ENCODE results near the gene AURKAIP1. TPM values are rescaled to one million over a fixed set of nuclear protein-coding genes. Genes with fewer than 3 reads are reported as not detected.
A peak's percentile ranks its signal among the peaks of the same experiment; 100 is the strongest.

The AURKAIP1 gene
- total and polyA plus RNA-seq, 9 of the 15 experiments (the other 6 are each of a cell fraction or from before 2014, with no cell fraction given) = 7.8 to 478 (median 92.0) TPM

DNA sequence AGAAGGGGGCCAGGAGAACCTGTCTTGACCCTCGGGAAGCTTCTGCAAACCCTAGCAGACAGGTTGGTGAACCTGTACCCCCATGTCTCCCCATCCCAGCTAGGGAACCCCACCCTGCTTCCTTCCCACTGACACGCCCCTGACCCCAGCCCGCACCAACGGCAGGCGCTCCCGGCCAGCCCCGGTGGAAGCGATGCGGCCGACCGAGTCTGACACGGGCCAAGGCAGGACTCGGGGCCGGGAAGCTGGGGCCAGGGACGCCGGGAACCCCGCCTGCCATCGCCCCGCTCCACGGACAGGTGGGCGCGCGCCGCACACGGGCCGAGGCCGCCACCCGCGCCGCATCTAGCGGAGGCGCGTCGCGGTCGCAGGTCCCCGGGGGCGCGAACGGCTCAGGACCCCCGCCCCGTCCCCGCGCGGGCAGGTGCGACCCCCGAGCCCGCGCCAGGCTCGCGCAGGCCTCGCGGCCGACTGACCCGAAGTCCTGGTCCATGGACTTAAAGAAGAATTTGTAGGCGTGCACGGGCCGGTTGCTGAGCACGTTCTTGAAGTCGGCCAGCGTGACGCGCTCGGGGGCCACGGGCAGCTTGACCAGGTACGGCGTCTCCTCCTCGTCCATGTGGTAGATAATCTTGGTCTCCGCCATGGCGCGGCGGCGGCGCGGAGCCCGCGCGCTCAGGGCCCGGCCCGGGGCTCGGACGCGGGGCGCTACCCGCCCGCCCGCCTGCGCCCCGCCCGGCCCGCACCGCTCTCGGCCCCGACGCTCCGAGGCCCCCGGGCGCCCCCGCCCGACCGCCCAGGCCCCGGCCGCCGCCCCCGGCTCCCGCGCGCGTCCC is 26.4 kb downstream of the AURKAIP1 start (continued):
- no peak for TF ChIP-seq THRAP3 (IDR thresholded peaks at IDR 0.05; ENCODE audit: borderline replicate concordance)
- 0 out of 2 replicates have a peak, but pooled peaks have one; percentile 55 for TF ChIP-seq ZNF12 (CRISPR knock-in tag; IDR thresholded peaks at IDR 0.05)
- peak; percentile 2; the same call in 1 of the 2 replicates for TF ChIP-seq HCFC1 (IDR thresholded peaks at IDR 0.05; ENCODE audit: low read depth, low read length)
- TF ChIP-seq SIRT6 (IDR thresholded peaks at IDR 0.05; ENCODE audit: low read depth, low read length) = no peak
- TF ChIP-seq NR2C2 (CRISPR knock-in tag; IDR thresholded peaks at IDR 0.05) = no peak
- peak; percentile 25; the same call in 1 of the 2 replicates for TF ChIP-seq NR2C2 (tag; IDR thresholded peaks at IDR 0.05)
- no peak for TF ChIP-seq TAF1 (IDR thresholded peaks at IDR 0.05; ENCODE audit: control insufficient read depth, extremely low read depth, insufficient read depth, low read length, severe bottlenecking)
- peak; percentile 13; the same call in 1 of the 2 replicates for TF ChIP-seq EP400 (IDR thresholded peaks at IDR 0.05)
- TF ChIP-seq NCOR1 (IDR thresholded peaks at IDR 0.05) = no peak
- no peak for TF ChIP-seq ZNF444 (CRISPR knock-in tag; IDR thresholded peaks at IDR 0.05)
- TF ChIP-seq RBFOX2 (IDR thresholded peaks at IDR 0.05; ENCODE audit: low read depth, low read length) = peak; percentile 46
- peak; percentile 36; the same call in 1 of the 2 replicates for TF ChIP-seq CREM (IDR thresholded peaks at IDR 0.05; ENCODE audit: low read depth)
- TF ChIP-seq GTF2F1 (IDR thresholded peaks at IDR 0.05; ENCODE audit: low read depth, low read length) = no peak
- no peak for TF ChIP-seq PHB (CRISPR knock-in tag; IDR thresholded peaks at IDR 0.05)
- TF ChIP-seq, protein P1, sequence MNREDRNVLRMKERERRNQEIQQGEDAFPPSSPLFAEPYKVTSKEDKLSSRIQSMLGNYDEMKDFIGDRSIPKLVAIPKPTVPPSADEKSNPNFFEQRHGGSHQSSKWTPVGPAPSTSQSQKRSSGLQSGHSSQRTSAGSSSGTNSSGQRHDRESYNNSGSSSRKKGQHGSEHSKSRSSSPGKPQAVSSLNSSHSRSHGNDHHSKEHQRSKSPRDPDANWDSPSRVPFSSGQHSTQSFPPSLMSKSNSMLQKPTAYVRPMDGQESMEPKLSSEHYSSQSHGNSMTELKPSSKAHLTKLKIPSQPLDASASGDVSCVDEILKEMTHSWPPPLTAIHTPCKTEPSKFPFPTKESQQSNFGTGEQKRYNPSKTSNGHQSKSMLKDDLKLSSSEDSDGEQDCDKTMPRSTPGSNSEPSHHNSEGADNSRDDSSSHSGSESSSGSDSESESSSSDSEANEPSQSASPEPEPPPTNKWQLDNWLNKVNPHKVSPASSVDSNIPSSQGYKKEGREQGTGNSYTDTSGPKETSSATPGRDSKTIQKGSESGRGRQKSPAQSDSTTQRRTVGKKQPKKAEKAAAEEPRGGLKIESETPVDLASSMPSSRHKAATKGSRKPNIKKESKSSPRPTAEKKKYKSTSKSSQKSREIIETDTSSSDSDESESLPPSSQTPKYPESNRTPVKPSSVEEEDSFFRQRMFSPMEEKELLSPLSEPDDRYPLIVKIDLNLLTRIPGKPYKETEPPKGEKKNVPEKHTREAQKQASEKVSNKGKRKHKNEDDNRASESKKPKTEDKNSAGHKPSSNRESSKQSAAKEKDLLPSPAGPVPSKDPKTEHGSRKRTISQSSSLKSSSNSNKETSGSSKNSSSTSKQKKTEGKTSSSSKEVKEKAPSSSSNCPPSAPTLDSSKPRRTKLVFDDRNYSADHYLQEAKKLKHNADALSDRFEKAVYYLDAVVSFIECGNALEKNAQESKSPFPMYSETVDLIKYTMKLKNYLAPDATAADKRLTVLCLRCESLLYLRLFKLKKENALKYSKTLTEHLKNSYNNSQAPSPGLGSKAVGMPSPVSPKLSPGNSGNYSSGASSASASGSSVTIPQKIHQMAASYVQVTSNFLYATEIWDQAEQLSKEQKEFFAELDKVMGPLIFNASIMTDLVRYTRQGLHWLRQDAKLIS (CRISPR knock-in tag; IDR thresholded peaks at IDR 0.05) = no peak
- TF ChIP-seq ZFPM2 (CRISPR knock-in tag; IDR thresholded peaks at IDR 0.05) = no peak
- TF ChIP-seq ZNF79 (CRISPR knock-in tag; IDR thresholded peaks at IDR 0.05; ENCODE audit: low read depth) = no peak
- no peak for TF ChIP-seq SMARCA5 (IDR thresholded peaks at IDR 0.05)
- no peak; the same call in 1 of the 2 replicates for TF ChIP-seq ATF2 (CRISPR knock-in tag; IDR thresholded peaks at IDR 0.05)
- peak; percentile 26 for TF ChIP-seq E2F6 (IDR thresholded peaks at IDR 0.05; ENCODE audit: borderline replicate concordance in 1 of 2, extremely low read depth in 1 of 2, insufficient read depth in 1 of 2, insufficient read length in 1 of 2, low read depth in 1 of 2, low read length in 1 of 2, poor library complexity in 1 of 2, severe bottlenecking in 1 of 2)
- peak; percentile 31 for TF ChIP-seq HMGN3 (IDR thresholded peaks at IDR 0.05; ENCODE audit: borderline replicate concordance, extremely low read depth, insufficient read length, low read depth, low read length)
- TF ChIP-seq SRSF3 (IDR thresholded peaks at IDR 0.05; ENCODE audit: insufficient read depth, low read length) = no peak

Data from K562 (cell line).